ENCODE data around the gene BTBD2. TPM values are rescaled to one million over a fixed set of nuclear protein-coding genes. Genes with fewer than 3 reads are reported as not detected.

BTBD2 gene
- total RNA-seq, 1 experiment from 2014 or later: 110 TPM

DNA sequence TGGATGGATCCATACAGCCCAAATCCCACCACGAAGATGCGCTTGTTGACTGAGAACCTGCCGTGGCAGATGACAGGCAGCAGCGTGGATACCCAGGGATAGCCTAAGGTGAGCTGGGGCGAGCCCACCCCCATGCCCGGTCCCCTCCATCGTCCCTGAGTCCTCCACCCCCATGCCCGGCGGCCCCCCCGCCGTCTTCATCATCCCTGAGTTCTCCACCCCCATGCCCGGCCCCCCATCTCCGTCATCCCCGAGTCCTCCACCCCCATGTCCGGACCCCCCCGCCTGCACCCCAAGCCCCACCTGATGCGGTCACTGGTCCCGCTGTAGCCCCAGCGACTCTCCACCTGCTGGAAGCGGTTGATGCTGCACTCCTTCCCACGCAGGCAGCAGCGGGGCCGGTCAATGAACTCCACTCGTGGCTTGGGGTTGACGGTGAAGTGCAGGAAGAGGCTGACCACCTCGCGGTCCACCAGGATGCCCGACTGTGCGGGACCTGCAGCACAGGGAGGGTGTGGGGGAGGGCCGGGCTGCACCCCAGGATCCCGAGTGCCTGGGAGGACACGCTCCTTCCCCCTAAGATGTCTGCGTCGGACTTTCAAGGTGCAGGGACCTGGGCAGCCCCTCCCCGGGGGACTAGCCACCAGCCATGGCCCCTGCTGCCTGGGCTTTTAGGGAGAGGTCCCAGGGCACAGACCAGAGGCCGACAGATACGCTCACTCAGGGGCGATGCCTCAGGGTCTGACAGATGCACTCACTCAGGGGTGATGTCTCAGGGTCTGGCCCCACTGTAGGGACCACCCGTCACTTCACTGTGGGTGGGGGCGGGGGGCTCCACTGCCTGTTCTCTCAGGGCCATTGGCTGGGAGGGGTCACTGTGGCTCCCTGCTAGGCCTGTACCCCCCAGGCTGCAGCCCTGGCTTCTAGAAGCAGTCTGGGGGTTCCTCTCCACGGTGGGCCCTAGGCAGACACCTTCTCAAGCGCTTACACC lies 28.0 kb downstream of the BTBD2 start:
- no peaks in the 10 kb centered on the region for H3K9me3 ChIP-seq (ENCODE audit: control insufficient read depth, low read depth, low read length)
- no peak overlapping the region for H3K23ac ChIP-seq (ENCODE audit: insufficient read length, low read depth, low read length)
- H3K4ac ChIP-seq (ENCODE audit: low read depth, low read length): no peak overlapping the region
- H3K27me3 ChIP-seq (ENCODE audit: insufficient read depth, low read length): no peaks in the 10 kb centered on the region
- no peak overlapping the region for H3K4me2 ChIP-seq (ENCODE audit: insufficient read depth, insufficient read length, low read length)
- Mint-ChIP-seq H3K9me3 (no peaks in the 10 kb centered on the region), H3K27ac (no peak overlapping the region), H3K36me3 (ENCODE audit: insufficient read depth in 1 of 3, low read depth in 3 of 3) (peaks cover 5 to 53% (median 44%) of the 10 kb centered on the region in 3 experiments; a peak in 6 of 7 replicates), H3K4me3 (no peak overlapping the region), H3K27me3 (ENCODE audit: low read depth) (no peaks in the 10 kb centered on the region), H3K4me1 (no peaks in the 10 kb centered on the region)
- H3K56ac ChIP-seq (ENCODE audit: insufficient read length, low read depth, low read length): no peak overlapping the region
- no peak overlapping the region for H4K8ac ChIP-seq (replicated peaks; ENCODE audit: insufficient read length, low read depth, low read length)
- H2BK20ac ChIP-seq (ENCODE audit: low read depth, low read length, poor library complexity, severe bottlenecking): no peak overlapping the region
- DNase-seq: peak; percentile 31
- H4K5ac ChIP-seq (ENCODE audit: insufficient read length, low read depth, low read length): no peak overlapping the region
- H2AFZ ChIP-seq (ENCODE audit: low read length): no peak overlapping the region
- no peak overlapping the region for H3T11ph ChIP-seq (ENCODE audit: low read length)
- H2BK12ac ChIP-seq (ENCODE audit: insufficient read length, low read depth, low read length): no peak overlapping the region
- no peaks in the 10 kb centered on the region for H4K20me1 ChIP-seq (ENCODE audit: control insufficient read depth, insufficient read depth, insufficient read length)
- no peak overlapping the region for H2AK5ac ChIP-seq (ENCODE audit: insufficient read length, low read length)
- H3K79me1 ChIP-seq (ENCODE audit: insufficient read depth, low read depth, low read length, poor library complexity, severe bottlenecking): no peaks in the 10 kb centered on the region
- no peaks in the 10 kb centered on the region for H3K79me2 ChIP-seq (ENCODE audit: insufficient read depth, low read length)
- H3K27ac ChIP-seq (ENCODE audit: insufficient read length, low read depth, low read length): no peak overlapping the region
- no peak overlapping the region for H4K91ac ChIP-seq (ENCODE audit: insufficient read length, low read depth, low read length)
- no peak overlapping the region for H2BK15ac ChIP-seq (ENCODE audit: low read depth, low read length)
- no peak overlapping the region for H2BK5ac ChIP-seq (ENCODE audit: insufficient read length, low read length)
- H3K14ac ChIP-seq (ENCODE audit: insufficient read depth, low read length): no peak overlapping the region; the same call in 1 of the 2 replicates
- H3K4me1 ChIP-seq (ENCODE audit: insufficient read depth, low read length): no peaks in the 10 kb centered on the region
- TF ChIP-seq, protein P1, sequence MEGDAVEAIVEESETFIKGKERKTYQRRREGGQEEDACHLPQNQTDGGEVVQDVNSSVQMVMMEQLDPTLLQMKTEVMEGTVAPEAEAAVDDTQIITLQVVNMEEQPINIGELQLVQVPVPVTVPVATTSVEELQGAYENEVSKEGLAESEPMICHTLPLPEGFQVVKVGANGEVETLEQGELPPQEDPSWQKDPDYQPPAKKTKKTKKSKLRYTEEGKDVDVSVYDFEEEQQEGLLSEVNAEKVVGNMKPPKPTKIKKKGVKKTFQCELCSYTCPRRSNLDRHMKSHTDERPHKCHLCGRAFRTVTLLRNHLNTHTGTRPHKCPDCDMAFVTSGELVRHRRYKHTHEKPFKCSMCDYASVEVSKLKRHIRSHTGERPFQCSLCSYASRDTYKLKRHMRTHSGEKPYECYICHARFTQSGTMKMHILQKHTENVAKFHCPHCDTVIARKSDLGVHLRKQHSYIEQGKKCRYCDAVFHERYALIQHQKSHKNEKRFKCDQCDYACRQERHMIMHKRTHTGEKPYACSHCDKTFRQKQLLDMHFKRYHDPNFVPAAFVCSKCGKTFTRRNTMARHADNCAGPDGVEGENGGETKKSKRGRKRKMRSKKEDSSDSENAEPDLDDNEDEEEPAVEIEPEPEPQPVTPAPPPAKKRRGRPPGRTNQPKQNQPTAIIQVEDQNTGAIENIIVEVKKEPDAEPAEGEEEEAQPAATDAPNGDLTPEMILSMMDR (conservative IDR thresholded peaks at IDR 0.05): peak; percentile 16; the same call in 1 of the 3 replicates
- H3K18ac ChIP-seq (ENCODE audit: insufficient read length, low read depth, low read length): no peak overlapping the region
- no CpG with 5 or more reads among the region's 42 CpGs for WGBS (ENCODE audit: extremely low coverage, insufficient read length, low lambda C conversion rate)
- no peak overlapping the region for H3K9ac ChIP-seq (ENCODE audit: extremely low read depth, insufficient read length, low read length)
- H2BK120ac ChIP-seq (ENCODE audit: low read depth, low read length, poor library complexity, severe bottlenecking): no peak overlapping the region
- no peaks in the 10 kb centered on the region for H3K23me2 ChIP-seq (ENCODE audit: insufficient read length, low read depth, low read length, poor library complexity, severe bottlenecking)
